HepG2 (cell line): ENCODE measurements around the gene IL11RA. TPM values are rescaled to one million over a fixed set of nuclear protein-coding genes. Genes with fewer than 3 reads are reported as not detected.

Experiments used
- HNF4A ChIP-seq: sonication (generic); formaldehyde crosslinking; IDR thresholded peaks from 2 replicates; pipeline ENCODE4 v1.4.0; 2020; ENCODE audit warnings: missing genetic modification reagents
- NR2F1 ChIP-seq, 2 experiments: fragments of 450-650 bp in 1 of 2; formaldehyde crosslinking in 1 of 2; IDR thresholded peaks; 2 replicates each; pipeline versions ENCODE4 v1.5.0 to v1.6.1; 2016 to 2020; ENCODE audit warnings: mild to moderate bottlenecking in 1 of 2, missing compliant biosample characterization in 1 of 2, missing genetic modification reagents in 1 of 2, moderate library complexity in 1 of 2
- SRSF9 ChIP-seq: fragments of 200-400 bp; formaldehyde crosslinking; IDR thresholded peaks from 2 replicates; pipeline ENCODE4 v1.6.1; 2018; ENCODE audit warnings: borderline replicate concordance, mild to moderate bottlenecking, low read depth, low read length; ENCODE audit not compliant: insufficient read depth, poor library complexity, severe bottlenecking
- ZFP36L2 ChIP-seq: sonication (generic); formaldehyde crosslinking; IDR thresholded peaks from 2 replicates; pipeline ENCODE4 v1.4.0; 2020; ENCODE audit warnings: missing genetic modification reagents
- ZNF605 ChIP-seq: sonication (generic); formaldehyde crosslinking; IDR thresholded peaks from 2 replicates; pipeline ENCODE4 v1.8.0; 2022; ENCODE audit warnings: mild to moderate bottlenecking, missing genetic modification reagents
- ZNF879 ChIP-seq: sonication (generic); formaldehyde crosslinking; IDR thresholded peaks from 2 replicates; pipeline ENCODE4 v1.8.1; 2023; ENCODE audit warnings: missing genetic modification reagents
- polyA plus RNA-seq, 8 experiments: library from polyadenylated mRNA; depleted of rRNA in 3 of 8; stranded (reverse) in 7 of 8; unstranded in 1 of 8; fragments of >200 nt; fragmentation: Illumina TruSeq in 4 of 8; extraction: Trizol in 4 of 8; gene quantifications; 2 replicates each; pipeline versions ENCODE4 v1.2.1 to v1.2.3, GENCODE V29; 2011 to 2016; ENCODE audit warnings: low read depth in 4 of 8, missing spikeins in 1 of 8, mixed read lengths in 1 of 8; ENCODE audit not compliant: insufficient read depth in 1 of 8
- total RNA-seq, 5 experiments: library from RNA; depleted of rRNA; stranded (reverse); fragments of >200 nt; fragmentation: Illumina TruSeq; extraction: Trizol; gene quantifications; 2 replicates each; pipeline ENCODE4 v1.2.3, GENCODE V29; 2016; ENCODE audit warnings: low read depth in 1 of 5
- TF ChIP-seq, protein P1 (sequence below): sonication (generic); formaldehyde crosslinking; IDR thresholded peaks from 2 replicates; pipeline ENCODE4 v1.9.0; 2022; ENCODE audit warnings: missing genetic modification reagents, mild to moderate bottlenecking, borderline replicate concordance
- TF ChIP-seq, protein P2 (sequence below): sonication (generic); formaldehyde crosslinking; IDR thresholded peaks from 2 replicates; pipeline ENCODE4 v1.4.0; 2020; ENCODE audit warnings: missing genetic modification reagents, mild to moderate bottlenecking, borderline replicate concordance
- TF ChIP-seq, protein P3 (sequence below): sonication (generic); formaldehyde crosslinking; IDR thresholded peaks from 2 replicates; pipeline ENCODE4 v1.9.0; 2021; ENCODE audit warnings: missing genetic modification reagents, mild to moderate bottlenecking, borderline replicate concordance
- TF ChIP-seq, protein P4 (sequence below): sonication (generic); formaldehyde crosslinking; IDR thresholded peaks from 2 replicates; pipeline ENCODE4 v1.8.1; 2023; ENCODE audit warnings: missing genetic modification reagents, inconsistent platforms, borderline replicate concordance
- TF ChIP-seq, protein P5 (sequence below): sonication (generic); formaldehyde crosslinking; IDR thresholded peaks from 2 replicates; pipeline ENCODE4 v1.4.0; 2020; ENCODE audit warnings: mild to moderate bottlenecking, missing genetic modification reagents, borderline replicate concordance
- TF ChIP-seq, protein P6 (sequence below): IDR thresholded peaks from 2 replicates; pipeline ENCODE4 v1.6.1; 2016; ENCODE audit warnings: mild to moderate bottlenecking
- TF ChIP-seq, protein P7 (sequence below): sonication (generic); formaldehyde crosslinking; IDR thresholded peaks from 2 replicates; pipeline ENCODE4 v1.4.0; 2020; ENCODE audit warnings: mild to moderate bottlenecking, low read depth, missing genetic modification reagents

The IL11RA gene
- total and polyA plus RNA-seq, 2 of the 13 experiments (the other 11 are each of a cell fraction or from before 2014, with no cell fraction given) = 2.0 to 4.2 TPM

DNA sequence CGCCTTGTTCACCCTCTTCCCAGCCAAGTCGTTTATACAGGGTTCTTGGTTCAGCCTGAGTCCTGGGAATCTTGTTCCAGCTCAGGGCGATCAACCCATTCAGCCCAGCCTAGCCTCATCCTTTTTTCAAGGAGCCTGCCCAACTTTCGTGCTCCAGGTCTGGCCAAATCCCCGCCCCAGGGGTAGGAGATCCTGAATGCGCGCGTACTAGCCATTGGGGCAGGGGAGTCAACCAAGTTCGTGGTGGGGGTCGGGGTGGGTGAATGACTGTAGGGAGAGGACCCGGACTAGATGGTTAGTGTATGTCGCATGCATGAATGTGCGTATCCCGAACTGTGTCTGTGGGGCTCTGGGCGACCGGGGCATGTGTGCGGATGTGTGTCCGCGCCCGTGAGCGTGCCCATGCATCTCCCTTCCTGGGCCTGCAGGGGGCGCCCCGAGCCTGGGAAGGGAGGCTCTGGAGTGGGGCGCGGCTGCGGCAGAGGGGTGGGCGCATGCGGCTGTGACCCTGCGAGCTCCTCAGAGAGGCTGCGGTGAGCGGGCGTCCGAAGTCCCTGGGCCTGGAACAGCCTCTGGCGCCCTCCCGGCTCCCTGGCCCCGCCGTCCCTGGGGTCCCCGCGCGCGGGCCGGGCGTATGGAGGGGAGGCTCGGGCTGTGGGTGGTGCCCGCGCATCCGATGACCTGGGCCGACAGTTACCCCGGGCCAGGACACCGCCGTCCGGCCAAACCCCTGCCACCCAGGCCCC, 49.2 kb downstream of the IL11RA start (continued):
- TF ChIP-seq, protein P1, sequence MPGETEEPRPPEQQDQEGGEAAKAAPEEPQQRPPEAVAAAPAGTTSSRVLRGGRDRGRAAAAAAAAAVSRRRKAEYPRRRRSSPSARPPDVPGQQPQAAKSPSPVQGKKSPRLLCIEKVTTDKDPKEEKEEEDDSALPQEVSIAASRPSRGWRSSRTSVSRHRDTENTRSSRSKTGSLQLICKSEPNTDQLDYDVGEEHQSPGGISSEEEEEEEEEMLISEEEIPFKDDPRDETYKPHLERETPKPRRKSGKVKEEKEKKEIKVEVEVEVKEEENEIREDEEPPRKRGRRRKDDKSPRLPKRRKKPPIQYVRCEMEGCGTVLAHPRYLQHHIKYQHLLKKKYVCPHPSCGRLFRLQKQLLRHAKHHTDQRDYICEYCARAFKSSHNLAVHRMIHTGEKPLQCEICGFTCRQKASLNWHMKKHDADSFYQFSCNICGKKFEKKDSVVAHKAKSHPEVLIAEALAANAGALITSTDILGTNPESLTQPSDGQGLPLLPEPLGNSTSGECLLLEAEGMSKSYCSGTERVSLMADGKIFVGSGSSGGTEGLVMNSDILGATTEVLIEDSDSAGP (CRISPR knock-in tag) = peak; percentile 46; the same call in 1 of the 2 replicates
- TF ChIP-seq, protein P2, sequence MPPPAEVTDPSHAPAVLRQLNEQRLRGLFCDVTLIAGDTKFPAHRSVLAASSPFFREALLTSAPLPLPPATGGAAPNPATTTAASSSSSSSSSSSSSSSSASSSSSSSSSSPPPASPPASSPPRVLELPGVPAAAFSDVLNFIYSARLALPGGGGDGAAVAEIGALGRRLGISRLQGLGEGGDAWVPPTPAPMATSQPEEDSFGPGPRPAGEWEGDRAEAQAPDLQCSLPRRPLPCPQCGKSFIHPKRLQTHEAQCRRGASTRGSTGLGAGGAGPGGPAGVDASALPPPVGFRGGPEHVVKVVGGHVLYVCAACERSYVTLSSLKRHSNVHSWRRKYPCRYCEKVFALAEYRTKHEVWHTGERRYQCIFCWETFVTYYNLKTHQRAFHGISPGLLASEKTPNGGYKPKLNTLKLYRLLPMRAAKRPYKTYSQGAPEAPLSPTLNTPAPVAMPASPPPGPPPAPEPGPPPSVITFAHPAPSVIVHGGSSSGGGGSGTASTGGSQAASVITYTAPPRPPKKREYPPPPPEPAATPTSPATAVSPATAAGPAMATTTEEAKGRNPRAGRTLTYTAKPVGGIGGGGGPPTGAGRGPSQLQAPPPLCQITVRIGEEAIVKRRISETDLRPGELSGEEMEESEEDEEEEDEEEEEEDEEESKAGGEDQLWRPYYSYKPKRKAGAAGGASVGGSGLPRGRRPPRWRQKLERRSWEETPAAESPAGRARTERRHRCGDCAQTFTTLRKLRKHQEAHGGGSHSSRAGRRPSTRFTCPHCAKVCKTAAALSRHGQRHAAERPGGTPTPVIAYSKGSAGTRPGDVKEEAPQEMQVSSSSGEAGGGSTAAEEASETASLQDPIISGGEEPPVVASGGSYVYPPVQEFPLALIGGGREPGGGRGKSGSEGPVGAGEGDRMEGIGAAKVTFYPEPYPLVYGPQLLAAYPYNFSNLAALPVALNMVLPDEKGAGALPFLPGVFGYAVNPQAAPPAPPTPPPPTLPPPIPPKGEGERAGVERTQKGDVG (CRISPR knock-in tag) = 0 out of 2 replicates have a peak, but pooled peaks have one; percentile 29
- TF ChIP-seq, protein P3, sequence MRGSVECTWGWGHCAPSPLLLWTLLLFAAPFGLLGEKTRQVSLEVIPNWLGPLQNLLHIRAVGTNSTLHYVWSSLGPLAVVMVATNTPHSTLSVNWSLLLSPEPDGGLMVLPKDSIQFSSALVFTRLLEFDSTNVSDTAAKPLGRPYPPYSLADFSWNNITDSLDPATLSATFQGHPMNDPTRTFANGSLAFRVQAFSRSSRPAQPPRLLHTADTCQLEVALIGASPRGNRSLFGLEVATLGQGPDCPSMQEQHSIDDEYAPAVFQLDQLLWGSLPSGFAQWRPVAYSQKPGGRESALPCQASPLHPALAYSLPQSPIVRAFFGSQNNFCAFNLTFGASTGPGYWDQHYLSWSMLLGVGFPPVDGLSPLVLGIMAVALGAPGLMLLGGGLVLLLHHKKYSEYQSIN (CRISPR knock-in tag) = no peak
- TF ChIP-seq, protein P4, sequence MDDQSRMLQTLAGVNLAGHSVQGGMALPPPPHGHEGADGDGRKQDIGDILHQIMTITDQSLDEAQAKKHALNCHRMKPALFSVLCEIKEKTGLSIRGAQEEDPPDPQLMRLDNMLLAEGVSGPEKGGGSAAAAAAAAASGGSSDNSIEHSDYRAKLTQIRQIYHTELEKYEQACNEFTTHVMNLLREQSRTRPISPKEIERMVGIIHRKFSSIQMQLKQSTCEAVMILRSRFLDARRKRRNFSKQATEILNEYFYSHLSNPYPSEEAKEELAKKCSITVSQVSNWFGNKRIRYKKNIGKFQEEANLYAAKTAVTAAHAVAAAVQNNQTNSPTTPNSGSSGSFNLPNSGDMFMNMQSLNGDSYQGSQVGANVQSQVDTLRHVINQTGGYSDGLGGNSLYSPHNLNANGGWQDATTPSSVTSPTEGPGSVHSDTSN (CRISPR knock-in tag) = no peak
- TF ChIP-seq, protein P5, sequence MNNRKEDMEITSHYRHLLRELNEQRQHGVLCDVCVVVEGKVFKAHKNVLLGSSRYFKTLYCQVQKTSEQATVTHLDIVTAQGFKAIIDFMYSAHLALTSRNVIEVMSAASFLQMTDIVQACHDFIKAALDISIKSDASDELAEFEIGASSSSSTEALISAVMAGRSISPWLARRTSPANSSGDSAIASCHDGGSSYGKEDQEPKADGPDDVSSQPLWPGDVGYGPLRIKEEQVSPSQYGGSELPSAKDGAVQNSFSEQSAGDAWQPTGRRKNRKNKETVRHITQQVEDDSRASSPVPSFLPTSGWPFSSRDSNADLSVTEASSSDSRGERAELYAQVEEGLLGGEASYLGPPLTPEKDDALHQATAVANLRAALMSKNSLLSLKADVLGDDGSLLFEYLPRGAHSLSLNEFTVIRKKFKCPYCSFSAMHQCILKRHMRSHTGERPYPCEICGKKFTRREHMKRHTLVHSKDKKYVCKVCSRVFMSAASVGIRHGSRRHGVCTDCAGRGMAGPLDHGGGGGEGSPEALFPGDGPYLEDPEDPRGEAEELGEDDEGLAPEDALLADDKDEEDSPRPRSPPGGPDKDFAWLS (CRISPR knock-in tag) = no peak
- TF ChIP-seq ZNF605 = 0 out of 2 replicates have a peak, but pooled peaks have one; percentile 4
- TF ChIP-seq NR2F1 (CRISPR knock-in tag; IDR thresholded peaks at IDR 0.05) = no peak
- TF ChIP-seq, protein P6, sequence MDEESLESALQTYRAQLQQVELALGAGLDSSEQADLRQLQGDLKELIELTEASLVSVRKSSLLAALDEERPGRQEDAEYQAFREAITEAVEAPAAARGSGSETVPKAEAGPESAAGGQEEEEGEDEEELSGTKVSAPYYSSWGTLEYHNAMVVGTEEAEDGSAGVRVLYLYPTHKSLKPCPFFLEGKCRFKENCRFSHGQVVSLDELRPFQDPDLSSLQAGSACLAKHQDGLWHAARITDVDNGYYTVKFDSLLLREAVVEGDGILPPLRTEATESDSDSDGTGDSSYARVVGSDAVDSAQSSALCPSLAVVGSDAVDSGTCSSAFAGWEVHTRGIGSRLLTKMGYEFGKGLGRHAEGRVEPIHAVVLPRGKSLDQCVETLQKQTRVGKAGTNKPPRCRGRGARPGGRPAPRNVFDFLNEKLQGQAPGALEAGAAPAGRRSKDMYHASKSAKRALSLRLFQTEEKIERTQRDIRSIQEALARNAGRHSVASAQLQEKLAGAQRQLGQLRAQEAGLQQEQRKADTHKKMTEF (CRISPR knock-in tag) = 0 out of 2 replicates have a peak, but pooled peaks have one; percentile 37
- TF ChIP-seq, protein P7, sequence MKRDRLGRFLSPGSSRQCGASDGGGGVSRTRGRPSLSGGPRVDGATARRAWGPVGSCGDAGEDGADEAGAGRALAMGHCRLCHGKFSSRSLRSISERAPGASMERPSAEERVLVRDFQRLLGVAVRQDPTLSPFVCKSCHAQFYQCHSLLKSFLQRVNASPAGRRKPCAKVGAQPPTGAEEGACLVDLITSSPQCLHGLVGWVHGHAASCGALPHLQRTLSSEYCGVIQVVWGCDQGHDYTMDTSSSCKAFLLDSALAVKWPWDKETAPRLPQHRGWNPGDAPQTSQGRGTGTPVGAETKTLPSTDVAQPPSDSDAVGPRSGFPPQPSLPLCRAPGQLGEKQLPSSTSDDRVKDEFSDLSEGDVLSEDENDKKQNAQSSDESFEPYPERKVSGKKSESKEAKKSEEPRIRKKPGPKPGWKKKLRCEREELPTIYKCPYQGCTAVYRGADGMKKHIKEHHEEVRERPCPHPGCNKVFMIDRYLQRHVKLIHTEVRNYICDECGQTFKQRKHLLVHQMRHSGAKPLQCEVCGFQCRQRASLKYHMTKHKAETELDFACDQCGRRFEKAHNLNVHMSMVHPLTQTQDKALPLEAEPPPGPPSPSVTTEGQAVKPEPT (CRISPR knock-in tag) = no peak
- TF ChIP-seq ZFP36L2 = no peak
- no peak for TF ChIP-seq ZNF879 (CRISPR knock-in tag)
- TF ChIP-seq HNF4A (CRISPR knock-in tag) = no peak
- no peak for TF ChIP-seq SRSF9
